Coronary artery (tissue), 2 donors: ENCODE measurements around the gene NAV2.
A peak's percentile ranks its signal among the peaks of the same experiment; 100 is the strongest.

Experiments
- DNase-seq: peaks from one replicate; pipeline ENCODE4 v3.0.0-alpha.2; 2017; ENCODE audit warnings: low spot score
- H3K27ac ChIP-seq, 2 donors: fragments of 200-600 bp; sonication (generic); one replicate each; pipeline ENCODE4 v1.5.1; 2016 to 2019
- H3K4me3 ChIP-seq: fragments of 200-600 bp; sonication (generic); 2 replicates; pipeline ENCODE4 v1.5.1; 2016; ENCODE audit warnings: mild to moderate bottlenecking, moderate library complexity
- TF ChIP-seq, protein P1 (sequence below): fragments of 200-600 bp; sonication (generic); IDR thresholded peaks from one replicate; pipeline ENCODE4 v1.5.1; 2019; ENCODE audit warnings: antibody characterized with exemption

NAV2 gene

DNA sequence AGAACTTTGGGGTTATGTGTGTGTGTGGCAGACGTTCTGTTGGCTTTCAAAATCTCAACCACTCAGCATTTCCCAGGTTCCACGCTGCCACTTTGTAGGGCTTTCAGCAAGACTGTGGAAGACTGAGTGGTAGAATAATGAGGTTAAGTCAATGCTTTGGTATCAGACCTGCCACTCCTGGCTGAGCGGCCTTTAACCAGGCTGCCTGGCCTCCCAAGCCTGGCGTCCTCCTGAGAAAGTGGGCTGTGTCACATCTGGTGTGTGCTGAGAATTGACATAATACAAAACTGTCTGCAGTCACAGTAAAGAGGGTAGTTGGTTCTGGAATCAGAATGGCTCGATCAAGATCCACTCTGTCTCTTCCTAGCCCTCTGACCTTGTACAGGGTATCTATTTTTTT is 321.2 kb downstream of the NAV2 start:
- TF ChIP-seq, protein P1, sequence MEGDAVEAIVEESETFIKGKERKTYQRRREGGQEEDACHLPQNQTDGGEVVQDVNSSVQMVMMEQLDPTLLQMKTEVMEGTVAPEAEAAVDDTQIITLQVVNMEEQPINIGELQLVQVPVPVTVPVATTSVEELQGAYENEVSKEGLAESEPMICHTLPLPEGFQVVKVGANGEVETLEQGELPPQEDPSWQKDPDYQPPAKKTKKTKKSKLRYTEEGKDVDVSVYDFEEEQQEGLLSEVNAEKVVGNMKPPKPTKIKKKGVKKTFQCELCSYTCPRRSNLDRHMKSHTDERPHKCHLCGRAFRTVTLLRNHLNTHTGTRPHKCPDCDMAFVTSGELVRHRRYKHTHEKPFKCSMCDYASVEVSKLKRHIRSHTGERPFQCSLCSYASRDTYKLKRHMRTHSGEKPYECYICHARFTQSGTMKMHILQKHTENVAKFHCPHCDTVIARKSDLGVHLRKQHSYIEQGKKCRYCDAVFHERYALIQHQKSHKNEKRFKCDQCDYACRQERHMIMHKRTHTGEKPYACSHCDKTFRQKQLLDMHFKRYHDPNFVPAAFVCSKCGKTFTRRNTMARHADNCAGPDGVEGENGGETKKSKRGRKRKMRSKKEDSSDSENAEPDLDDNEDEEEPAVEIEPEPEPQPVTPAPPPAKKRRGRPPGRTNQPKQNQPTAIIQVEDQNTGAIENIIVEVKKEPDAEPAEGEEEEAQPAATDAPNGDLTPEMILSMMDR = no peak
- DNase-seq = no peak
- H3K4me3 ChIP-seq = no peak overlapping the region
- H3K27ac ChIP-seq = no peak overlapping the region

GRCh38 chr11:20034941-20035340 is 322.3 kb downstream of the NAV2 start:
- H3K27ac ChIP-seq = no peak overlapping the region
- no peak overlapping the region for H3K4me3 ChIP-seq
- no peak for DNase-seq
- TF ChIP-seq, protein P1 = no peak

DNA sequence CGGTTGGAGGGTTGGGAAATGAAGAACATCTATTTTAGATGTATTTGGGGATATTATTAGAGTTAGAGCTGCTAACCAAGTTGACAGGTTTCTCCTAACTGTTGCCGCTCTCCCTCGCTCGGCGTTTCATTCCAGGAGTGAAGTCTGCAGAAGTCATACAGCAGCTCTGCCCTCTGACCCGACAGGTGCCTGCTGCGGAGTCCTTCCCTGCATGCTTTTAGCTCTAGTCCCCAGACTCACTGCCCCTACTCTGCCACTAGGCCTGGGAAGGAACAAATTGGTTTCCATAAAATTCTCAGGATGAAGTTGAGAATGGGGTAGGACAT is 322.7 kb downstream of the NAV2 start:
- TF ChIP-seq, protein P1 = no peak
- Histone ChIP-seq H3K27ac (peak overlapping the region in 1 of 2 donors; percentile 57), H3K4me3 (no peak overlapping the region)
- no peak for DNase-seq

DNA sequence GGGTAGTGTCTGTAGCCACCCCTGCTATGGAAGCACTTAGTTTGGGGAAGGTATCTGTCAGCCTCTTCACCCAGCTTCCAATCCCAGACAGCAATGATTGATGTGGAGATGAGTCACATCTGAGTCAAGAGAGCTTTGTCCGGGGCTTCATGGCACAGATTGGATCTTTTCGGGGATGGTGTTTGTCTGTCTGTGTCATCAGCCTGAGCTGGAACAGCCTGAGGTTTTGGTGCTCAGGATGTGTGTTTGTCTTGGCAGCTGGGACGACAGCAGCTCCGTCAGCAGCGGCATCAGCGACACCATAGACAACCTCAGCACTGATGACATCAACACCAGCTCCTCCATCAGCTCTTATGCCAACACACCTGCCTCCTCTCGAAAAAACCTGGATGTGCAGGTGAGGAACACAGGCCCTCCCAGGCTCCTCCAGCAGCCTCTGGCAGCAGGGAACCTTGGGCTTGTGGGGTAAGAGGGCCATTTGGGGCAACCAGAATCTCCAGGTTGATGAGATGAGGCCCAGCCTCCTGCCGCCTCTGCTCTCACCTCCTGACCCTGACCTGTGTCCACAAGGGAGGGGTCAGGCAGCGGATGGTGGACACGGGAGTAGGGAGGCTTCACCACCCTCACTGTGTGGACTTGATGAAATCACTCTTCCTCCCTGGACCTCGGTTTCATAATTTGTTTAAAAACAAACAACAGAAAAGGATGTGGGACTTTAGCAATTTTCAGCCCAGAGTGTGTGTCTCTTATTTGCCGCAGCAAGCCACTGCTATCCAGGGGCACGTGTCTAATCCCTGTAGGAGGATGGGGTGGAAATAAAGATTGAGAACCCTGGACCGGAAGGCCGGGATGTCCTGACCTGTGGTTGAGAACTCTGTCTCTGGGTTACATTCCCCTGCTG is 323.3 kb downstream of the NAV2 start:
- TF ChIP-seq, protein P1 = no peak
- DNase-seq = no peak
- Histone ChIP-seq H3K27ac (peak overlapping the region in 1 of 2 donors; percentile 57), H3K4me3 (no peak overlapping the region)

DNA sequence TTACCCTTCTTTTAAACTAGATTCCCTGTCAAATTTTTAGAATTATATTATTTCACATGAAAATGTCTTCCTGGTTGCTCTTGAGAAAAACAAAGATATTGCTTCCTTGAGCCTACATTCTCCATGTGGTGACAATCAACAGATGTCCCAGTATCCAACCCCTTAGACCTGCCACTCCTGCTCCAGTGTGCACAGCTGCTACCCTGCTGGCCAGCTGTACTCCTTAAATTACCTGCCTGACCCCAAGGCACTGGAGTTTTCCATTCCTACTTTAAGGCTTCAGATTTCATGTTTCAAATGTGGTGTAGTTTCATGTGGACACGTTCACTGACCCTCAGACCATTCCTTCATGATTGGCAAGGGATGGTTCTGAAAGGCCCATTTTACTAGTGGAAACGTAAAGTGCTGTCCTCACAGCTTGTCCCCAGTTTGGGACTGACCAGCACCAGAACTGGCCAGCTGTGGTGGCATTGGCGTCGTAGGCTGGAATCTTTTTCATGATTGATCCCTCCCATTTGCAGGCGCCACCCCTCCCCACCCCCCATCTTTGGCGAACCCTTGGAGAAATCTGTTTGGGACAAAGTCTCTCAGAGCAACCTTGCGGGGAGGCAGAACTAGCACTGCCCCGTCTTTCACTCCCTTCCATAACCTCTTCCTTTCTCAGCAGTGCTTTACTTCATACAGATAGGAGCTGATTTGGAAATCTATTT is 324.1 kb downstream of the NAV2 start:
- no peak overlapping the region for H3K27ac ChIP-seq
- H3K4me3 ChIP-seq = no peak overlapping the region
- TF ChIP-seq, protein P1 = no peak
- DNase-seq = no peak

DNA sequence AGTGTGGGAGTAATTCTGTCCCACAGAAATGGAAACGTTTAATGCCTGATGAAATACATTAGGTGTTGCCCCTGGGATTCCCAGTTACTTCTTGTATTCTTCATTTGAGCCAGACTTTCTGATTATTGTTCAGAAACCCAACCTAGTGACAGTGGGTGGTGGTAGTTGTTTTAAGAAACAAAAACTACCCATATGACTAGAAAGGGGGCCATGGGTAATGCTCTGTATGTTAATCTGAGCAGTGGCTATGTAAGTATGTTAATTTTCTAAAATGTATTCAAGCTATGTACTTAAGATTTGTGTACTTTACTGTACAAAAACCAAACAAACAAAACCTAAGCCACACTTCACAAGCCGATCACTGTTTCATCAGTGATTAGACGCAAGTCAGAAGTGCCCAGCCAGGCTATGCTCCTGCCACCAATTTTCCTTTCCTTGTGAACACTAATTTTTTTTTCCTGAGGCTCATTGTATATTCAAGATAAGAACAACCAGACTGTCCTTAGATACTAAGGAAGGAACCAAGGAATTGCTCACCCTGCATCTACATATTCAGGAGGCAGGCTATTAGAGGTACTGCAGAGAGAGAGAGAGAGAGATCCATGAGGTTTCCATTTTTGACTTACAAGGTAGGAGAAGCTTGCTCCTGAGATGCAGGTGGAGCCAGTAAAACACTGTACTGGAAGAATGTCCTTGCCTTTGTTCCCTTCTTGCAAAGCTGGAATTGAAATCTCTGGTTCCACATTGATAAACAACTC is 324.9 kb downstream of the NAV2 start:
- H3K27ac ChIP-seq = no peak overlapping the region
- no peak for DNase-seq
- H3K4me3 ChIP-seq = no peak overlapping the region
- TF ChIP-seq, protein P1 = no peak
